ENCODE data around the gene PSMA4.

DNA sequence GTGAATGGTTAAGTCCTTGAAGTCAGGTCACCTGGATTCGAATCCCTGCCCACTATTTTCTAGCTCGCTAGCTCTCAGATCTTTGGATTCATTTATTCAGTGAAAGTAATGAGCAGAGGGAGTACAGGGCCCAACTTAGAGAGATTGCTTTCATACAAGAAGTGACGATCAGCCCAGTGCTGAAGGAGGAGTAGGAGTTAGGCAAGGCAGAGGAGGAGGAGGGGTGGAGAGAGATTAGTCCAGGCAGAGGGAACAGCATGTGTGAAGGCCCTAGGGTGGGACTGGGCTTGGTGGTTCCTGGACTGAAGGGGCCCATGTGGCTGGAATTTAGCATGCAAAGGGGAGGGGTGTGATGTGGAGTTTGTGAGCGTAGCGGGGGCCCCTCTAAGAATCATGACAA lies 21.2 kb downstream of the PSMA4 start:
- TF ChIP-seq, protein P1, sequence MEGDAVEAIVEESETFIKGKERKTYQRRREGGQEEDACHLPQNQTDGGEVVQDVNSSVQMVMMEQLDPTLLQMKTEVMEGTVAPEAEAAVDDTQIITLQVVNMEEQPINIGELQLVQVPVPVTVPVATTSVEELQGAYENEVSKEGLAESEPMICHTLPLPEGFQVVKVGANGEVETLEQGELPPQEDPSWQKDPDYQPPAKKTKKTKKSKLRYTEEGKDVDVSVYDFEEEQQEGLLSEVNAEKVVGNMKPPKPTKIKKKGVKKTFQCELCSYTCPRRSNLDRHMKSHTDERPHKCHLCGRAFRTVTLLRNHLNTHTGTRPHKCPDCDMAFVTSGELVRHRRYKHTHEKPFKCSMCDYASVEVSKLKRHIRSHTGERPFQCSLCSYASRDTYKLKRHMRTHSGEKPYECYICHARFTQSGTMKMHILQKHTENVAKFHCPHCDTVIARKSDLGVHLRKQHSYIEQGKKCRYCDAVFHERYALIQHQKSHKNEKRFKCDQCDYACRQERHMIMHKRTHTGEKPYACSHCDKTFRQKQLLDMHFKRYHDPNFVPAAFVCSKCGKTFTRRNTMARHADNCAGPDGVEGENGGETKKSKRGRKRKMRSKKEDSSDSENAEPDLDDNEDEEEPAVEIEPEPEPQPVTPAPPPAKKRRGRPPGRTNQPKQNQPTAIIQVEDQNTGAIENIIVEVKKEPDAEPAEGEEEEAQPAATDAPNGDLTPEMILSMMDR (IDR thresholded peaks at IDR 0.05 in 8 of 11, conservative IDR thresholded peaks at IDR 0.05 in 3 of 11): no peak
- TF ChIP-seq POLR2A (IDR thresholded peaks at IDR 0.05): no peak

Measured in spleen (tissue), 7 donors.